Cardiac muscle cell (in vitro differentiated cells and primary cell): ENCODE data around the gene NOL4L. TPM values are rescaled to one million over a fixed set of nuclear protein-coding genes. Genes with fewer than 3 reads are reported as not detected.

Source experiments
- DNase-seq, 2 donors: peaks; one replicate each; pipeline versions ENCODE4 v3.0.0 to v3.0.0-alpha.2; 2010 to 2017; ENCODE audit warnings: low read depth in 1 of 2, low spot score in 1 of 2
- H3K27ac ChIP-seq: fragments of 200-600 bp; sonication (generic); 2 replicates; pipeline ENCODE4 v1.5.1; 2016
- H3K27me3 ChIP-seq: fragments of 200-600 bp; sonication (generic); 2 replicates; pipeline ENCODE4 v1.6.0; 2016; ENCODE audit warnings: control low read depth
- H3K36me3 ChIP-seq: fragments of 200-600 bp; sonication (generic); 2 replicates; pipeline ENCODE4 v1.5.1; 2016; ENCODE audit warnings: control low read depth
- H3K4me1 ChIP-seq: fragments of 200-600 bp; sonication (generic); 2 replicates; pipeline ENCODE4 v1.8.1; 2017; ENCODE audit warnings: low read depth, mild to moderate bottlenecking, mixed run types
- H3K4me3 ChIP-seq: fragments of 200-600 bp; sonication (generic); 2 replicates; pipeline ENCODE4 v1.5.1; 2016; ENCODE audit warnings: mild to moderate bottlenecking
- H3K9me3 ChIP-seq: fragments of 200-600 bp; sonication (generic); 2 replicates; pipeline ENCODE4 v1.5.1; 2017; ENCODE audit warnings: low read depth, mild to moderate bottlenecking, control low read depth
- CTCF ChIP-seq: IDR thresholded peaks from 2 replicates; pipeline ENCODE4 v1.5.1; 2012; ENCODE audit warnings: low read depth, mild to moderate bottlenecking, low read length
- polyA plus RNA-seq: library from polyadenylated mRNA; unstranded; fragments of >200 nt; fragmentation: Nextera tagmentation; extraction: Ambion mirVana; gene quantifications from 2 replicates; pipeline ENCODE4 v1.2.1, GENCODE V29; 2016
- total RNA-seq: library from RNA; depleted of rRNA; stranded (reverse); fragments of >200 nt; gene quantifications from 2 replicates; pipeline ENCODE4 v1.2.3, GENCODE V29; 2016

The NOL4L gene
- total and polyA plus RNA-seq, 2 experiments from 2014 or later, result 29.9 to 42.9 TPM

GRCh38 chr20:32515631-32516101, 69.5 kb downstream of the NOL4L start:
- Histone ChIP-seq H3K27me3 (no peaks in the 10 kb centered on the region), H3K27ac (no peak overlapping the region), H3K4me1 (peaks cover 18% of the 10 kb centered on the region), H3K9me3 (no peaks in the 10 kb centered on the region), H3K4me3 (no peak overlapping the region), H3K36me3 (no peaks in the 10 kb centered on the region)
- no peak for DNase-seq
- no peak for TF ChIP-seq CTCF

GRCh38 chr20:32514760-32515159, 70.4 kb downstream of the NOL4L start:
- Histone ChIP-seq H3K27me3 (no peaks in the 10 kb centered on the region), H3K36me3 (no peaks in the 10 kb centered on the region), H3K27ac (no peak overlapping the region), H3K4me1 (peaks cover 27% of the 10 kb centered on the region), H3K9me3 (no peaks in the 10 kb centered on the region), H3K4me3 (no peak overlapping the region)
- no peak for DNase-seq
- no peak for TF ChIP-seq CTCF

GRCh38 chr20:32513031-32513866, 71.9 kb downstream of the NOL4L start:
- Histone ChIP-seq H3K4me1 (peaks cover 37% of the 10 kb centered on the region), H3K4me3 (no peak overlapping the region), H3K9me3 (no peaks in the 10 kb centered on the region), H3K27me3 (no peaks in the 10 kb centered on the region), H3K36me3 (no peaks in the 10 kb centered on the region), H3K27ac (no peak overlapping the region)
- TF ChIP-seq CTCF, result no peak
- no peak for DNase-seq

- DNase-seq, result no peak
- no peaks in the 10 kb centered on the region for H3K9me3 ChIP-seq
- peak overlapping the region; percentile 84 for H3K27ac ChIP-seq
- peaks cover 39% of the 10 kb centered on the region for H3K4me1 ChIP-seq
- no peaks in the 10 kb centered on the region for H3K36me3 ChIP-seq
- H3K4me3 ChIP-seq, result no peak overlapping the region
- no peak for TF ChIP-seq CTCF
- H3K27me3 ChIP-seq, result no peaks in the 10 kb centered on the region
Measured at GRCh38 chr20:32512047-32512385, 73.1 kb downstream of the NOL4L start.

GRCh38 chr20:32511358-32512046, 73.6 kb downstream of the NOL4L start:
- Histone ChIP-seq H3K27me3 (no peaks in the 10 kb centered on the region), H3K27ac (peak overlapping the region; percentile 84), H3K9me3 (no peaks in the 10 kb centered on the region), H3K4me3 (no peak overlapping the region), H3K4me1 (peaks cover 40% of the 10 kb centered on the region), H3K36me3 (no peaks in the 10 kb centered on the region)
- no peak for TF ChIP-seq CTCF
- DNase-seq, result no peak
